Endothelial cell of umbilical vein (primary cell): ENCODE measurements around the gene SCN7A. TPM values are rescaled to one million over a fixed set of nuclear protein-coding genes. Genes with fewer than 3 reads are reported as not detected.

Source experiments
- BruUV-seq: library from RNA; stranded (reverse); fragments of 400-500 nt; replicated peaks from 2 replicates; lab custom pipeline; 2021; lab: Mats Ljungman, UMichigan
- CTCF ChIA-PET: fragments of 300-600, 350-600 bp; sonication (Branson Sonifier 250); formaldehyde crosslinking; loops from one replicate; lab custom pipeline; 2021; ENCODE audit warnings: antibody characterized with exemption, inconsistent platforms; lab: Charles Lee
- POLR2A ChIA-PET: fragments of 300-600, 350-600 bp; sonication (Branson Sonifier 250); formaldehyde crosslinking; loops from one replicate; lab custom pipeline; 2021; ENCODE audit warnings: antibody characterized with exemption, inconsistent platforms; lab: Charles Lee
- DNase-seq: peaks from one replicate; pipeline ENCODE4 v3.0.0-alpha.2; 2011; ENCODE audit warnings: low read depth, low spot score
- FAIRE-seq: peaks from 2 replicates; lab custom pipeline; 2011; peaks lifted over from hg19 to GRCh38; lab: Jason Lieb, UNC
- H2AFZ ChIP-seq: 2 replicates; pipeline ENCODE4 v1.6.0; 2012; ENCODE audit warnings: low read depth, low read length, control low read depth, inconsistent platforms
- H3K27ac ChIP-seq: 2 replicates; pipeline ENCODE4 v1.5.1; 2011; ENCODE audit warnings: low read depth, mild to moderate bottlenecking, control low read depth, low read length, moderate library complexity; ENCODE audit not compliant: insufficient read depth
- H3K27me3 ChIP-seq, 2 experiments: 2 replicates each; pipeline versions ENCODE4 v1.6.0 to v1.6.1; 2011; ENCODE audit warnings: low read length in 2 of 2, mixed read lengths in 1 of 2; ENCODE audit not compliant: control insufficient read depth in 2 of 2, insufficient read depth in 2 of 2
- H3K36me3 ChIP-seq, 2 experiments: 2 replicates in 1 of 2; 3 replicates in 1 of 2; pipeline ENCODE4 v1.5.1; 2011; ENCODE audit warnings: low read length in 2 of 2, mild to moderate bottlenecking in 1 of 2, moderate library complexity in 1 of 2; ENCODE audit not compliant: control insufficient read depth in 2 of 2, insufficient read depth in 2 of 2; ENCODE audit errors: extremely low read depth in 1 of 2
- H3K4me1 ChIP-seq: 3 replicates; pipeline ENCODE4 v1.5.1; 2011; ENCODE audit warnings: mild to moderate bottlenecking, low read length; ENCODE audit not compliant: control insufficient read depth, insufficient read depth; ENCODE audit errors: extremely low read depth
- H3K4me2 ChIP-seq: 2 replicates; pipeline ENCODE4 v1.6.1; 2011; ENCODE audit warnings: low read length, control low read depth, mixed read lengths; ENCODE audit not compliant: insufficient read depth
- H3K4me3 ChIP-seq, 3 experiments: fragments of 200-600 bp in 1 of 3; sonication (generic), shearing (Covaris generic) in 1 of 3; replicated peaks in 1 of 3; 2 replicates each; pipeline ENCODE4 v1.5.1; 2011 to 2016; ENCODE audit warnings: control low read depth in 3 of 3, low read length in 3 of 3, mild to moderate bottlenecking in 2 of 3, inconsistent platforms in 1 of 3, low read depth in 1 of 3, moderate library complexity in 1 of 3; ENCODE audit not compliant: insufficient read depth in 1 of 3
- H3K79me2 ChIP-seq: 2 replicates; pipeline ENCODE4 v1.6.0; 2012; ENCODE audit warnings: low read length, inconsistent platforms; ENCODE audit not compliant: control insufficient read depth, insufficient read depth
- H3K9ac ChIP-seq: replicated peaks from 2 replicates; pipeline ENCODE3; 2011; ENCODE audit warnings: low read length, control low read depth; ENCODE audit not compliant: insufficient read depth; ENCODE audit errors: extremely low read depth
- H3K9me1 ChIP-seq: replicated peaks from 3 replicates; pipeline ENCODE4 v1.6.0; 2011; ENCODE audit warnings: mild to moderate bottlenecking, low read length; ENCODE audit not compliant: control insufficient read depth, insufficient read depth; ENCODE audit errors: extremely low read depth
- H3K9me3 ChIP-seq: replicated peaks from 2 replicates; pipeline ENCODE4 v1.5.1; 2012; ENCODE audit warnings: low read length, inconsistent platforms; ENCODE audit not compliant: control insufficient read depth, insufficient read depth
- H4K20me1 ChIP-seq: replicated peaks from 2 replicates; pipeline ENCODE3; 2011; ENCODE audit warnings: mild to moderate bottlenecking, low read length; ENCODE audit not compliant: control insufficient read depth, insufficient read depth; ENCODE audit errors: extremely low read depth
- EZH2 ChIP-seq: IDR thresholded peaks from 2 replicates; pipeline ENCODE4 v1.6.1; 2012; ENCODE audit warnings: borderline replicate concordance, low read depth, mild to moderate bottlenecking, moderate library complexity, low read length, inconsistent platforms; ENCODE audit not compliant: severe bottlenecking
- FOS ChIP-seq: IDR thresholded peaks from 2 replicates; pipeline ENCODE4 v1.6.1; 2011; ENCODE audit warnings: mild to moderate bottlenecking, low read length, moderate library complexity, borderline replicate concordance; ENCODE audit not compliant: insufficient read depth
- JUN ChIP-seq: IDR thresholded peaks from 2 replicates; pipeline ENCODE4 v1.6.1; 2011; ENCODE audit warnings: borderline replicate concordance, low read depth; ENCODE audit not compliant: insufficient read length, insufficient read depth
- MAX ChIP-seq: IDR thresholded peaks from 2 replicates; pipeline ENCODE4 v1.6.1; 2011; ENCODE audit not compliant: insufficient read depth, insufficient read length
- MYC ChIP-seq: IDR thresholded peaks from one replicate; pipeline ENCODE4 v1.6.1; 2011; ENCODE audit warnings: mild to moderate bottlenecking, low read depth, low read length
- POLR2AphosphoS5 ChIP-seq: IDR thresholded peaks from 2 replicates; pipeline ENCODE4 v1.6.1; 2012; ENCODE audit warnings: low read depth, mild to moderate bottlenecking, control low read depth, low read length, moderate library complexity; ENCODE audit not compliant: insufficient read depth
- dilution Hi-C: fragments of 300-500 bp; cut with MboI; formaldehyde crosslinking; loops from one replicate; pipeline ENCODE4 v1.15.0; 2019; ENCODE audit warnings: low sequenced_read_pairs; ENCODE audit not compliant: extremely low pct_ligation_motif_present
- intact Hi-C: fragments of 100-400 bp; cut with micrococcal nuclease; formaldehyde crosslinking; loops from one replicate; pipeline ENCODE4 v1.10.0; 2022
- polyA plus RNA-seq, 4 experiments: library from polyadenylated mRNA; depleted of rRNA in 3 of 4; stranded (reverse) in 3 of 4; unstranded in 1 of 4; fragments of >200 nt; gene quantifications; 2 replicates each; pipeline versions ENCODE4 v1.2.1 to v1.2.3, GENCODE V29; 2011 to 2012; ENCODE audit warnings: missing spikeins in 1 of 4
- total RNA-seq: library from RNA; stranded (reverse); gene quantifications from 2 replicates; pipeline ENCODE4 v1.2.3, GENCODE V29; 2021

SCN7A gene
- total and polyA plus RNA-seq, 2 donors (not counting 3 experiments of a cell fraction or from before 2014, with no cell fraction given) = not detected

GRCh38 chr2:166519391-166519962 is 25.4 kb upstream of the SCN7A start:
- dilution Hi-C loops (no loop called here), intact Hi-C loops (no loop called here)
- H3K9ac ChIP-seq = no peak overlapping the region
- ChIA-PET POLR2A (no interaction called here), CTCF (interaction anchor here (1.5 kb wide), 1 partner anchor 1601 kb away, joined by 4 read pairs; no protein-coding TSS in a partner anchor)
- H3K4me1 ChIP-seq = no peaks in the 10 kb centered on the region
- no peaks in the 10 kb centered on the region for H4K20me1 ChIP-seq
- DNase-seq (no peak), FAIRE-seq (no peak)
- BruUV-seq = no TSS peak
- TF ChIP-seq JUN (no peak), MAX (no peak), POLR2AphosphoS5 (no peak), EZH2 (no peak), FOS (no peak), MYC (no peak)
- no peaks in the 10 kb centered on the region for H3K27me3 ChIP-seq
- H2AFZ ChIP-seq = no peak overlapping the region
- H3K4me2 ChIP-seq = no peak overlapping the region
- H3K36me3 ChIP-seq = no peaks in the 10 kb centered on the region
- no peaks in the 10 kb centered on the region for H3K9me3 ChIP-seq
- no peaks in the 10 kb centered on the region for H3K9me1 ChIP-seq
- H3K27ac ChIP-seq = no peak overlapping the region
- no peaks in the 10 kb centered on the region for H3K79me2 ChIP-seq
- no peak overlapping the region for H3K4me3 ChIP-seq
